Hematopoietic multipotent progenitor cell treated with erythropoietin and hydrocortisone succinate and interleukin-3 and kit ligand, for 4 days (in vitro differentiated cells): Measurements from ENCODE around the gene RUFY3.
"Not testable (repeated sequence)": the region's sequence is repeated elsewhere in the genome, so short reads cannot be mapped to it uniquely, and the experiment has no call there.

Source experiments
- DNase-seq: peaks from one replicate; pipeline ENCODE4 v3.0.0-alpha.2; 2015

RUFY3 gene

DNA sequence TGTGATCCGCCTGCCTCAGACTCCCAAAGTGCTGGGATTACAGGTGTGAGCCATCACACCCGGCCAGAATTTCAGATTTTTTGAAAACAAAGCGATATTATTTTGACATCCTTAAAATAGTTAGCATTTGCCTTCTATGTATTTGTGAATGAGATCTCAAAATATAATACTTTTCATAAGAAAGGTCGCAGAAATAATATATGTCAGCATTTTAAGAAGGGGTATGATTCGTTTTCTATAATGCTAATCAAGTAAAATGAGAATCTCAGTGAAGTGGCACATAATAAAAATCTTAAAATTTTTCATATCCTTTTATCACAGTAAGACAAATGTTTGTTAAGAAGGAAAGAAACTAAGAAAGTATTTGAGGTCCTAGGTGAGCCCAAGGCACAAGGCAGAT is 65.7 kb downstream of the RUFY3 start:
- no peak for DNase-seq

DNA sequence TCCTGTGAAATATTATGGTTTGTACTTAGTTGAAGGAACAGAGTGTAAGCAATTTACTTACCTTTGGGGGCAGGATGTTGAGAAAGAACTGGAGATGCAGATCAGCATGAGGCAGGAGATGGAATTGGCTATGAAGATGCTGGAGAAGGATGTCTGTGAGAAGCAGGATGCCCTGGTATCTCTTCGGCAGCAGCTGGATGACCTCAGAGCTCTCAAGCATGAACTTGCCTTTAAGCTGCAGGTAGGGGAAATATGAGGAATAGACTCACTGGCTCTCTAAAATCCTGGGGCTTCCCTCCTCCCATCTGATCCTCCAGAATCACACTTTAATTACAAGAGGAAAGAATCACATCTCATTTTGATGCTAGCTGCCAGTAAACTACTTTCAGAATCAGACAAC is 67.0 kb downstream of the RUFY3 start:
- no peak for DNase-seq

DNA sequence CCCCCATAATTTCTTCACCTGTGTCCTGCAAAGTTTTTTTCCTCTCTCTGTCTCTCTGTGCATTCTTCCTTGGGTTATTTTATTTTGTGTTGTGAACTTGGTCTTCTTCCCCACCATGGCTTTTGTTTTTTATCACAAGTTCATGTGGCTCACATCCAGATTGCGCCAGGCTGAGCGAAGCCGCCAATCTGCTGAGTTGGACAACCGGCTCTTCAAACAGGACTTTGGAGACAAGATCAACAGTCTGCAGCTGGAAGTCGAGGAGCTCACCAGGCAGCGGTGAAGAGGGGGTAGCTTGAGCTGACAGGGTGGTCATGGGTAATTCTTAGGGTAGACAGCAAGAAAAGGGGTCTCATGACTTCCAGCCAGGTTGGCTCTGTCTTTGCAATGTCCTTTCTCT is 71.9 kb downstream of the RUFY3 start:
- DNase-seq: no peak

DNA sequence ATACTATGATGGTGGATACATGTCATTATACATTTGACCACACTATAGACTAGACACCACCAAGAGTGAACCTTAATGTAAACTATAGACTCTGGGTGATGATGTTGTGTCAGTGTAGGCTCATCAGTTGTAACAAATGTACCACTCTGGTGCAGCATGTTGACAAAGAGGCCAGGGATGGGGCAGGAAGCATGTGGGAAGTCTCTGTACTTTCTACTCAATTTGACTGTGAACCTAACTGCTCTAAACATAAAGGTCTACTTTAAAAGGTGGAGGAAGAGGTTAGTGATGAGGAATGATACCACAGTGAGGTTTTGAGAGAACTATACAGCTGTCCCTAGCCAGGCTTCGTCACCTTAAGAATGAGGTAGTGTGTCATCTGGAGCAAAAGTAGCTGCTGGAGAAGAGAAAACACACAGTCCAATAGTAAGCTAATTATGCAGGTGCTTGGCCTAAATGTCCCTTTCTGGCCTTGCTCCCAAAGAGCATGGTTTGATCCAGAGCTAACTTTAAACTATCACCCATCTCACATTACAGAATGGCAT is 79.6 kb downstream of the RUFY3 start:
- no peak for DNase-seq

DNA sequence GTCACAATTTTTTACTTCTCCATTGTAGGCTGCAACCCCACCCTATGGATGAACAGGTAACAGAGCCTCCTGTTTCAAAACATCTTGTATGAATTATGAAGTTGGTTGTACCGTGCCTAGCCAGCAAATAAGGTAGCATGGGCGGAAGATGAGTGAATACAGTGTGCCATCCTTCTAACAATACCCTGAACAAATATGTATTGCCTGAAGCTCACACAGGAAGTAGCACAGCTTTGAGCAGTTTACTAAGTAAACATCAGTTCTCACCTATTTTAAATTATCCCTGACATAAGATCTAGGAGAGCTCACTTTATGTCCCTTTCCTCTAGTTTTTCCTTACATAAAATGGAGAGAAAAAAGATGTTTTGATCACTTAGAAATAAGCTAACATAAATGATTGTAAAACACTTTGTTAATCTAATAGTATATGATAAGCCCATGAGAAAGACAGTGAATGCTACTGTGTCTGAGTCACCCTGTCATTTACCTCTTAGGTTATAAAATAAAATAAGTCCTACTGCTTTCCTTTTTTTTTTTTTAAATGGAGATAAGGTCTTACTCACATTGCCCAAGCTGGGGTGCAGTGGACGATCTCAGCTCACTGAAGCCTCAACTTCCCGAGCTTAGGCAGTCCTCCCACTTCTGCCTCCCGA is 81.3 kb downstream of the RUFY3 start:
- DNase-seq: no peak

DNA sequence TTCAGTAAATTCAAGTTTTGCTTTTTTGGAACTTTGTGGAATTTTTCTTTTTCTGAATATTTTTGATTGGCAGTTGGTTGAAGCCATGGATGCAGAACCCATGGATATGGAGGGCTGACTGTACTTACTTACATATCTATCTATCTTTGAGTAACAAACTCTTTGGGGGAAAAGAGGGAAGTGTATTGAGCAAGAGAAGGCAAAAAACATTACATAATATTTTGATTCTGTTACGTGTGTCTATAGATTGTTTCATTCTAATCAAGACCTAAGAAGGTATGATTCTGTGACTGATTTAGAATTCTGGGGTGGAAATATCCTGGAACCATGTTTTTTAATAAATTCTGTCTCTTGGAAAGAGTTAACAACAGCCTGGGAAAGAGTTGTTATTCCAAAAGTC is 86.4 kb downstream of the RUFY3 start:
- DNase-seq: peak; percentile 49

DNA sequence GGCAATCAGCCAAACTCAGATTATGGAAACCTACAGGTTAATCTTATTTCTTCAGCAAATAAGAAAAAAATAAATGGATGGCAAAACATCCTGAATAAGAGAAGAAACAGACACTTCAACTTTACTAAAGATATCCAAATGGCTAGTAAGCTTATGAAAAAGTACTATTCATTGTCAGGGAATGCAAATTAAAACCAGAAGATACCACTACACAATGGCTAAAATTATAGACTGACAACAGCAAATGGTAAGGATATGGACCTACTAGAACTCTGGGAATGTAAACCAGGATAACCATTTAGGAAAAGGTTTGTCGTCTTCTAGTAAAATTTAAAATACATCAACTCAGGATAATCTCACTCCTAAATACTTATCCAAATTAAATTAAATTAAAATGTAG is 93.6 kb downstream of the RUFY3 start:
- DNase-seq: no peak

DNA sequence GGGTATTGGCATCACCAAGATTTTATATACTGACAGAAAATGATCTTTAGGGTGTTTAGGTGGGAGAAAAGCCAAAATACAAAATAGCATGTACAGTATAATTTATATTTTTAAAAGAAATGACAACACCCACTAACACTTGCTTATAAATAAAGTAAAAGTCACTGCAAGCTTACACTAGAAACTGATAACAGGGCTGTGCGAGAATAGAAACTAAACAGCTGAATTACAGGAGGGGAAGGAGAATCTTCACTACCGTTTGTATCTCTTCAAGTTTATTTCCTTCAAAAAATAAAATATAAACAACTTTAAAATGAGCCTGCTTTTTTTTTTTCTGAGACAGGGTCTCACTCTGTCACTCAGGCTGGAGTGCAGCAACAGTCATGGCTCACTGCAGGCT is 95.1 kb downstream of the RUFY3 start:
- DNase-seq: no peak

DNA sequence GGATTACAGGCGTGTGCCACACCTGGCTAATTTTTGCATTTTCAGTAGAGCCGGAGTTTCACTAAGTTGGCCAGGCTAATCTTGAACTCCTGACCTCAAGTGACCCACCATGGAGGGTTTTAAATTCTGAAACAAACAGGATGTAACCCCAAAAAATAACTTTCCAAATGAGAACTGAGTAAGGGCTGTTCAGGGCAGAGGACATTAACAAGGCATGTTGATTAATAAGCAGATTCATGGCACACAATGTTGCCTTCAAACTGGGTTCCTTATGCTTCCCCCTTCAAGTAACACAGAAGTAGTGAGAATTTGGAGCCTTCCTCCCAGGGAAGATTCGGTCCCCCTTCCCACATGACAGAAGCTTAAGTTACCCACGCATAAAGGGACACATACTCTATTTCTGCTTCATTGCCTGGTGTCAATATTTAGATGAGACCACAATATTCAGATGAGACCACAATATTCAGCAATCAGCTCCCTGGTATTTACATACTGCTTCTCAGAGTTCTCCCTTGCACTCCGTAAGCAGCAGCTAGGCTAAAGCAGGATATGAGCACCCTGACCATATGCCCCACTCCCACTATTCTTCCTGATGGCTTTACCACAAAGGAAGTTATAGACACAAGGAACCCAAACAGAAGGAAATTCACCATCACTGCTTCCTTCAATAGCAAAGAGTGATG is 96.5 kb downstream of the RUFY3 start:
- DNase-seq: peak; percentile 34

DNA sequence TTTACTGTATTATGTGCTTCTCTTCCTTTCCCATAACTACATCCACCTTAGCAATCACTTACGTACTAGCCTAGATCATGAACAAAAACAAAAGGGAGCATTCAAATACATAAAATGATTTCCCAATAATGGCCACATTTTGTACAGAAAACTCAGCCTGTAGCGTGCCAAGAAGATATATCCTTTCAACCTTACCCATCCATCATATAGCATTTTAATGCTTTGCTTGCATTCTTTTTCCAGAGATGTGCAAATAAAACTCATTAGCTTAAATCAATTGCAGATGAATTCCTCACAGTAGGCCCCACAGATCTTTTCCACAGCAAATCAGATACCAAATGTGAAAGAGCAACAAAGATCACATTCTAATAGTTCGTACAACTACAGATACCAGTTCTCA is 97.2 kb downstream of the RUFY3 start:
- no peak for DNase-seq

DNA sequence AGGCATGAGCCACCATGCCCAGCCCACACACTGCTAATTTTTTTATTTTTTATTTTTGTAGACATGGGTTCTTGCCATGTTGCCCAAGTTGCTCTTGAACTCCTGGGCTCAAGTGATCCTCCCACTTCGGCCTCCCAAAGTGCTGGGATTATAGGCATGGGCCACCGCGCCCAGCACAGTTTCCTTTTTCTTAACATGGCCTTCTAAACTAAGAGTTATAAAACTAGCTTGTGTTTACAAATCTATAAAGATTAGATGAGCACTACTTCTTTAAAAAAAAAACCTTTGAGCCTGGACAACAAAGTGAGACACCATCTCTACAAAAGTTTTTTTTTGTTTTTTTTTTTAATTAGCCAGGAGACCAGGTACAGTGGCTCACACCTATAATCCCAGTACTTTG is 107.3 kb downstream of the RUFY3 start:
- no peak for DNase-seq

DNA sequence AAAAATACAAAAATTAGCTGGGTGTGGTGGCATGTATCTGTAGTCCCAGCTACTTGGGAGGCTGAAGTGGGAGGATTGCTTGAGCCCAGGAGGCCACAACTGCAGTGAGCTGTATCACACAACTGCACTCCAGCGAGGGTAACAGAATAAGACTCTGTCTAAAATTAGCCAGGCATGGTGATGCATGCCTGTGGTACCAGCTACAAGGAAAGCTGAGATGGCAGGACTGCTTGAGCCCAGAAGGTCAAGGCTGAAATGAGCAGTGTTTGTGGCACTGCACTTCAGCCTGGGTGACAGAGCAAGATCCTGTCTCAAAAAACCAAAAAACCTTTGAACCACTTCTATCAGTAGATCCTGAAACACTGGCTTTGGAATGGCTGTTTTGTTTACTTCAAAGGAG is 107.7 kb downstream of the RUFY3 start:
- no peak for DNase-seq

DNA sequence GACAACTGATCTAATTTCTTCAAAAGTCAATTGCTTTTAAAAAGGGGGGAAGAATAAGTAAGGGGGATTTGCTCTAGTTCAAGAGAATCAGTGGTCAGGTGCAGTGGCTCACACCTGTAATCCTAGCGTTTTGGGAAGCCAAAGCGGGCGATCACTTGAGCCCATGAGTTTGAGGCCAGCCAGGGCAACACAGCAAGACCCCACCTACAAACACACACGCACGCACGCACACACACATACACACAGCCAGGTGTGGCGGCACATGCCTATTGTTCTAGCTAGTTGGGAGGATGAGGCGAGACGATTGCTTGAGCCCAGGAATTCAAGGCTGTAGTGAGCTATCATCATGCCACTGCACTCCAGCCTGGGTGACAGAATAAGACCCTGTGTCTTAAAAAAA is 108.3 kb downstream of the RUFY3 start:
- no peak for DNase-seq

DNA sequence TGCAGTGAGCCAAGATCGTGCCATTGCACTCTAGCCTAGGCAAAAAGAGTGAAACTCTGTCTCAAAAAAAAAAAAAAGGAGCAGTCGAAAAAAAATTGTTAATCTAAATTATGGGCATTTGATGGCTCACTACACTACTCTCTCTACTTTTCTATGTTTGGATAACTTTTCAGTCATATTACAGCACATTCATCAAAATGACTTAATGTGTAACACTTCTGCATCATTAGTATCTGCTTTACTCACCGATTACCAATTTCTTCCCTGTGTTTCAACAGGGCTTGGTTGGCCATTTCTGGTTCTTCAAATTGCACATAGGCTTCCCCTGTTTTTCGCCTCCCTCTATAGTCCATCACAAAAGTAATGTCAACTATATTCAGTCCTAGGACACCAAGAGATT is 109.5 kb downstream of the RUFY3 start:
- DNase-seq: no peak

DNA sequence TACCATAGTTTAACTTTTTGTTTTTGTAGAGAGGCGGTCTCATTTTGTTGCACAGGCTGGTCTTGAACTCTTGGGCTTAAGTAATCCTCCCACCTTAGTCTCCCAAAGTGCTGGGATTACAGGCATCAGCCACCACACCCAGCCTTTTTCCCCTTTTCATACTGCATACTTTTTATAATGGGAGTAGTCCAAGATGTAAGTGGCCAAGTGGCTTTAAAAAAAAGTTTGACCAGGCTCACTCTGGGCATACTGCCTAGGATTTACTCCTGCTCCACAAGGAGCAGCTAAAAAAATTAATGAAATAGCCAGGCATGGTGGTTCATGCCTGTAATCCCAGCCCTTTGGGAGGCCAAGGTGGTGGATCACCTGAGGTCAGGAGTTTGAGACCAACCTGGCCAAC is 111.9 kb downstream of the RUFY3 start:
- no peak for DNase-seq

DNA sequence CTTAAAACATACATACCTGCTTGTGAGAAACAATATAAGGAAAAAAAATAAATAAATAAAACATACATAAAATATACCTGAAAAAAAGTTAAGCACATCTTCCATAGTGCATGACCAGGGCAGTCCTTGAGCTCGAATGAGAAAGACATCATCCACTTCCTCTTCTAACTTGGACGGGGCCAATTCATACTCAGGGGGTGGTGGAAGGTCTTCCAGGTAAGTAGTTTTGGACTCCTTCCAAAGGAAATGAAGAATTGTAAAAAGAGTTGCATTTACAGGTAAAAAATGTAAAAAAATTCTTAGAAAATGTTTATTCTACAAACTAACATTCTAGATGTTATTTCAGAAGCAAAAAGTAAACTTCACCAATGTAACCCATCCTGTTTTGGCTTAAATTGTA is 114.3 kb downstream of the RUFY3 start:
- no peak for DNase-seq

DNA sequence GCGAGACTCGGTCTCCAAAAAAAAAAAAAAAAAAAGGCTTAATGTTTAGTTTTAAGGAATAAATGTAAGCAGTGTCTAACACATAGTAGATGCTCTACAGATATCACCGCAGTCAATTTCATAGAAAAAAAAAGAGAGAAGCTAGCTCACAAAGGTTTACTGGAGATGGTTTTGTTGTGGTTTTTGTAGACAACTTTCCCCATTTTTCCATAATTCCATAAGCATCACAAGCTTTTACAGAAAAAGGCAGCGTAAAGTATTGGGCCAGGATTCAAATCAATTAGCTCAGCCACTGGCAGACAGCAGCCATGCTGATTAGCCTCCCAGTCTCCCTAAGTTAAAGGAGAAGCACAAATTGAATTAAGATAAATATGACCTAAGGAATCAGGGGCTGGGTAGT is 116.4 kb downstream of the RUFY3 start:
- peak; percentile 43 for DNase-seq

DNA sequence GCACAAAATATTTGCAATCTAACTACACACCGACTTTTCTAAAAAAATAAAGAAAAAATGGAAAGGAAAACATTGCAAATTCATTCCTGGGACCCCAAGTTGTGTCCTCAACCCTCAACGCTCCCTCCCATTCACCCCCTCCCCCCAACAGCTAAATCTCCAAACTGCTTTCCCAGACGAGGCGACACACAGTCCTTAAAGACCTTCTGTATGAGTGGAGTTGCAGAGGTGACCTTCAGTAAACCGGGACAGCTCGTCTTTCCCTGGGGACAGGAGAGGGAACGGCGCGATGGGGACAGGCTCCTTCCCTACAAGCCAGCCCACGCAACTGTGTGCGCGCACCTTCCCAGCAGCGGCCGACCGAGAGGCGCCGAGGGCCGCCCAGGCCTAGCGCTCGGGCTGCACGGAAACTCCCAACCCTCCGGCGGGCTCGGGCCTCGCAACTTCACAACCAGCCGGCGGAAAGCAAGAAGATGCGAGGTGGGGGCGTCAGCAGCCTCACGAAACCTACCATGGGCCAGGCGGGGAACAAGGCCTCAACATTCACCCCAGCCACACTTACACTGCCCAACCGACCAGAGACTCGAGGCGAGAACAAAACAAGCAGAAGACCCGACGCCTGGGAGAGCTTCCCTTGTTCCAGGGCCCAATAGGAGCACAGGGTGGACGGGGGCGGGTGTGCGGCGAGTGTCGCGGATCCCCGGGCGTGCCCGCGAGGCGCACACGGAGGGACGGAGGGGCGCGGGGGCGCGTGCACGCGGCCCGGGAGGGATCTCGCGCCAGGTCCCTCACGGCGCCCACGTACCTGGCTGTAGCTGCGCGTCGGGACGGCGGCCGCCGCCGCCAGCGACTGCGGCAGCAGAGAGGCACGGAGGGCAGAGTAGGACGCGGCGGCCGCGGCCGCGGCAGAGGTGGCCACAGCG is 117.2 kb downstream of the RUFY3 start:
- DNase-seq: peak; percentile 91

DNA sequence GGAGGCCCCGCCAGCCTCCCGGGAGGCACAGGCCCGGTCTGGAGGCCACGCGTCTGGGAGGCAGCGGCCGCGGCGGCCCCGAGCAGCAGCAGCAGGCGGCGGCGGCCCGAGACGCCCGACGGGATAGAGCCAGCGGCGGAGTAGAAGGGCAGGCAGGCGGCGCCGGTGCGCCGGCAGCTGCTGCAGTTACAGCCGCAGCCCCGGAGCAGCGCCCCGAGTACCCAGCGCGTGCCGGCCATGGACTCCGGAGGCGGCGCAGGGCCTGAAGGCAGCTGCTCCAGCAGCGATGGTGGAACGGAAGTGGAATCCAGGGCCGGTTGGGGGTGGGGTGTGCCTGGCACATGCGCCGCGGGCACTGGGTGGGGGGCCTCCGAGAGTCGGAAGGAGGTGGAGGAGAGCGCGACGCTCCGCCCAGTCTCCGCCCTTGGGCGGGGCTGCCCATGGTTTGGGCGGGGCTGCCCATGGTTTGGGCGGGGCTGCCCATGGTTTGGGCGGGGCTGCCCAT is 117.9 kb downstream of the RUFY3 start, which contains the start of gene GRSF1:
TSS of gene GRSF1 (minus strand) at position 302 of the 505 bp plus-strand sequence. CDS start at position 239, 63 bp downstream.
- DNase-seq: peak; percentile 98

DNA sequence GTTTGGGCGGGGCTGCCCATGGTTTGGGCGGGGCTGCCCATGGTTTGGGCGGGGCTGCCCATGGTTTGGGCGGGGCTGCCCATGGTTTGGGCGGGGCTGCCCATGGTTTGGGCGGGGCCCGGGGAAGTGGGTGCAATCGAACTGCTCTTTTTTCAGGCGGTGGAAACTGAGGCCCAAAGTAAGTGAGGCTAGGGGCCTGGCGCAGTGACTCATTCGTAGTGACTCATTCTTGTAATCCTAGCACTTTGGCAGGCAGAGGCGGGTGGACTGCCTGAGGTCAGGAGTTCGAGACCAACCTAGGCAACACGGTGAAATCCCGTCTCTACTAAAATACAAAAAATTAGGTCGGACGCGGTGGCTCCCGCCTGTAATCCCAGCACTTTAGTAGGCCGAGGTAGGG is 118.4 kb downstream of the RUFY3 start:
- DNase-seq: peak; percentile 62

DNA sequence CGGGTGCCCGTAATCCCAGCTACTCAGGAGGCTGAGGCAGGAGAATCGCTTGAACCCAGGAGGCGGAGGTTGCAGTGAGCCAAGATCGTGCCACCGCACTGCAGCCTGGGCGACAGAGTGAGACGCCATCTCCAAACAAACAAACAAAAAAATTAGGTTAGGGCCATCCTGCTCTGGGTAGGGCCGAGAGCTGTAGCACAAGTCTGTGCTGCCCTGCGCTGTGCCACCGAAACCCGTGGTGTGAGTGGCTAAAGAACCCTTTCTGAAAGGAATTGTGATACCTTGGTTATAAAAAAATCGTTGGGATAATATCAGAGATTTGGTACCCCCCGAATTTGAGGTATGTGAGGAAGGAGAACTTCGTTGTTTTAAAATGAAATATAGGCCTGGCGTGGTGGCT is 118.9 kb downstream of the RUFY3 start:
- not testable (repeated sequence) for DNase-seq

DNA sequence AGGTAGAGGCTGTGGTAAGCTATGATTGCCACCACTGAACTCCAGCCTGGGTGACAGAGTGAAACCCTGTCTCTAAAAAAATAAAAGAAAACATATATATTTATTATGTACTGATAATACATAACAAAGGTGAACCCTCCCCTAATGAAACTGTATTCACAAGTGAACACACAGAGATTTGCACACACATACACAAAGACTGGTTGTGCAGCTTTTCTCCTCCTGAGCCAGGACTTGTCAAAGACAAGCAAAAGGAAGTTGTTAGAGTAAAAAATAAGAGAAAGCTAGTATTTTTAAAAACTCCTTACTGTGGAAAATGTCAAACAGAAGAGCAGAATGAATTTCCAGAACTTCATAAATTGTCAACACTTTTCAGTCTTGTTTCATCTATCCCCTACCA is 119.4 kb downstream of the RUFY3 start:
- no peak for DNase-seq

DNA sequence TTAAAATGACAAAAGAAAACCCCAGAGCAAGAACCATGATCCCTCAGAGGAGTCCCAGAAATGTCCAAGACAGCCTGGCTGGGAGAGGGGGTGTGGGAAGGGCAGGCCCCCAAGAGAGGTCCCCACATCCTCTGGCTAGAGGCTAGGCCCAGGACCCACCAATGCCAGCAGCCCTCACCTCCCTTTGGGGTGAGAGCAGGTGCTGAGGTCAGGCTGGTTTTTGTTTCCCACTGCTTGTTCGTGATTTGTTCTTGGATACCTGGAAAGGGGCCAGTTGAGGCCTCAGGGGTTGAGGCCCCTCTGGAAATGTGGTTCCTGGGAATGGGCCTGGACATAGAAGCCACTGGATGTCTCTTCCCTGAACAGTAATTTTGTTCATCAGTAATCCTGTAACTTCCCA is 120.2 kb downstream of the RUFY3 start:
- no peak for DNase-seq
